GM06990 (cell line): ENCODE measurements around the gene CD2BP2.
A peak's percentile ranks its signal among the peaks of the same experiment; 100 is the strongest.

ENCODE experiments used
- DNase-seq: peaks from one replicate; pipeline ENCODE4 v3.0.0-alpha.2; 2011; ENCODE audit not compliant: insufficient read length; ENCODE audit errors: extremely low read depth
- H3K27me3 ChIP-seq: replicated peaks from 2 replicates; pipeline ENCODE4 v1.6.0; 2011; ENCODE audit warnings: low read length; ENCODE audit not compliant: control insufficient read depth, insufficient read depth
- H3K36me3 ChIP-seq: 2 replicates; pipeline ENCODE4 v1.5.1; 2011; ENCODE audit warnings: low read length; ENCODE audit not compliant: control insufficient read depth, insufficient read depth
- H3K4me3 ChIP-seq: replicated peaks from 2 replicates; pipeline ENCODE4 v1.5.1; 2011; ENCODE audit warnings: low read depth, mild to moderate bottlenecking, control low read depth, low read length
- TF ChIP-seq, protein P1 (sequence below): IDR thresholded peaks from 2 replicates; pipeline ENCODE4 v1.5.1; 2011; ENCODE audit warnings: low read length, control low read depth, mild to moderate bottlenecking, inconsistent platforms; ENCODE audit not compliant: insufficient read depth, poor library complexity, severe bottlenecking

Gene CD2BP2

DNA sequence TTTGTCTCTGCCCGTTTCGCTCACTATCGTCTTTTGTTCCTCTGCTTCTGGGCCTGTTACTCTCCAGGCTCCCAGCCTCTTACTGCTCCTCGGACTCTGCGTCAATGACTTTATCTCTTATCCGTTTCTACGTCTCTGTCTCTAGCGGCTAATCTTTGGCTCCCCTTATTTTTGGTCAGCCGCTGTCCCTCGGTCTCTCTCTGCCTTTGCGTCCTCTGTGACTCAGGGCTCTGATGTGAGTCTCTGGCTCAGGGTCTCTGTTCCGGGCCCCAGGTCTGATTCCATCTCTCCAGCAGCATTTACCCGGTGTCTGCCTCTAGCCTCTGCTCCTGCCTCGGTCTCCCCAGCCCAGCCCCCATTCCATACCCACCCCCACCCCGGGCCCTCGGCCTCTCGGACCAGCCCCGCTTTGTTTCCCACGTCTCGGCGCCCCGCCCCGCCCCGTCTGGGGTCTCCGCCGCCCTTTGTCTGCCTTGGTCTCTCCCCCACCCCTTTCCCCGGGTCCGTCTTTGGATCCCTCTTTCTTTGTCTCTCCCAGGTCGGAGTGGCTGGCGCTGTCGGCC lies 39.6 kb upstream of the CD2BP2 start:
- DNase-seq, result no peak
- no peaks in the 10 kb centered on the region for H3K27me3 ChIP-seq
- H3K36me3 ChIP-seq, result peaks cover 4% of the 10 kb centered on the region
- TF ChIP-seq, protein P1, sequence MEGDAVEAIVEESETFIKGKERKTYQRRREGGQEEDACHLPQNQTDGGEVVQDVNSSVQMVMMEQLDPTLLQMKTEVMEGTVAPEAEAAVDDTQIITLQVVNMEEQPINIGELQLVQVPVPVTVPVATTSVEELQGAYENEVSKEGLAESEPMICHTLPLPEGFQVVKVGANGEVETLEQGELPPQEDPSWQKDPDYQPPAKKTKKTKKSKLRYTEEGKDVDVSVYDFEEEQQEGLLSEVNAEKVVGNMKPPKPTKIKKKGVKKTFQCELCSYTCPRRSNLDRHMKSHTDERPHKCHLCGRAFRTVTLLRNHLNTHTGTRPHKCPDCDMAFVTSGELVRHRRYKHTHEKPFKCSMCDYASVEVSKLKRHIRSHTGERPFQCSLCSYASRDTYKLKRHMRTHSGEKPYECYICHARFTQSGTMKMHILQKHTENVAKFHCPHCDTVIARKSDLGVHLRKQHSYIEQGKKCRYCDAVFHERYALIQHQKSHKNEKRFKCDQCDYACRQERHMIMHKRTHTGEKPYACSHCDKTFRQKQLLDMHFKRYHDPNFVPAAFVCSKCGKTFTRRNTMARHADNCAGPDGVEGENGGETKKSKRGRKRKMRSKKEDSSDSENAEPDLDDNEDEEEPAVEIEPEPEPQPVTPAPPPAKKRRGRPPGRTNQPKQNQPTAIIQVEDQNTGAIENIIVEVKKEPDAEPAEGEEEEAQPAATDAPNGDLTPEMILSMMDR, result no peak
- H3K4me3 ChIP-seq, result peak overlapping the region; percentile 83

DNA sequence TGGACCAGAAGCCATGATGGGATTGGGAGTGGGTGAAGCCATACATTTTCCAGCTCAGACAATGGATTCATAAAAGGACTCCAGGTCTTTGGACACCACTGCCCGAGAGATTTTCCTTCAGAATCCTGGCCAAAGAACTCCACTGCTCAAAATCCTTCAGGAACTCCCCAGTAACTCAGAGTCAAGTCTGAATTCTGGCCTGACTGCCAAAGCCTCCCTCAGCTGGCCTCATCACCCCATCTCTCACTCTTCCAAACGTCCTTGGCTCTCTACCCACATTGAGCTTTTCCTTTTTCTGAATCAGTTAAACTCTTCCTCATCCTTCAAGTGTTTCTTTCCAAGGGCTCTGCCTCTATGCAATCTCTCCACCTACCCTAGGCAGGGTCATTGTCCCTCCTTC lies 28.4 kb upstream of the CD2BP2 start:
- TF ChIP-seq, protein P1, result no peak
- H3K27me3 ChIP-seq, result no peaks in the 10 kb centered on the region
- peaks cover 6% of the 10 kb centered on the region for H3K36me3 ChIP-seq
- no peak for DNase-seq
- H3K4me3 ChIP-seq, result no peak overlapping the region

DNA sequence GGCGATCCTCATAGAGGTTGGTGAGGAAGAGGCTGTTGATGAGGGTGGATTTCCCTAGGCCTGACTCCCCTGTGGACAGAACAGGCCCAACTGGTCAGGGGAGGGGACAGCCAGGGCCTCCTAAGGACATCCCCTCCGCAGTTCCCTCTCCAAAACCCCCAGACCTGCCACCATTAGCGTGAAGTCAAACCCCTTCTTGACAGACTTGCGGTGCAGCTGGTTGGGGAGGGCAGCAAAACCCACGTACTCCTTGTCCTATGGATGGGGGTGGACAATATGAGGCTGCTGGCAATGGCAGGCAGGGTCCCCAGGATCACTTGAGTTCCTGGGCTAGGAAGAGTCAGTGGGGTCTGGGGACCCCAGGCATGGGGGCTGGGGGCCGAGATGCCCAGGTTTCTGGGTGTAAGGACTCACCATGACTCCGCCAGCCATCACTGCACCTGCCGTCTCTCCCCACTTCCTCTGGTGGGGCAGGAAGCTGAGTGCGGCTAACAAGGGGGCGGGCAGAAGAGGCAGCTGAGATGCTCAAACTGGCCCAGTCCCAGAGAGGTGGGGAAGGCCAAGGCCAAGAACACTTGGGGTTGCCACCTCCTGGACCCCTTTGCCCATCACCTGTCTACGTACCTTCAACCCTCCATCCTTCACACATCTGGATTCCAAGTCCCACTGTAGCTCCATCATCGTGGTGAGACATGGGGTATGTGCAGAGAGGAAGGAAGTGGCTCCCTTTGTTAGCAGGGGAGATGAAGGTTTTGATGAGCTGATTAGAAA lies 27.2 kb upstream of the CD2BP2 start, which contains the start of gene SEPTIN1:
TSS of gene SEPTIN1 (minus strand) at position 451 of the 771 bp plus-strand sequence. CDS start at position 432, 19 bp downstream.
- Histone ChIP-seq H3K27me3 (no peaks in the 10 kb centered on the region), H3K36me3 (peaks cover 6% of the 10 kb centered on the region), H3K4me3 (peak within 1 kb of the TSS; percentile 83)
- peak; percentile 79 for DNase-seq
- TF ChIP-seq, protein P1, result no peak

DNA sequence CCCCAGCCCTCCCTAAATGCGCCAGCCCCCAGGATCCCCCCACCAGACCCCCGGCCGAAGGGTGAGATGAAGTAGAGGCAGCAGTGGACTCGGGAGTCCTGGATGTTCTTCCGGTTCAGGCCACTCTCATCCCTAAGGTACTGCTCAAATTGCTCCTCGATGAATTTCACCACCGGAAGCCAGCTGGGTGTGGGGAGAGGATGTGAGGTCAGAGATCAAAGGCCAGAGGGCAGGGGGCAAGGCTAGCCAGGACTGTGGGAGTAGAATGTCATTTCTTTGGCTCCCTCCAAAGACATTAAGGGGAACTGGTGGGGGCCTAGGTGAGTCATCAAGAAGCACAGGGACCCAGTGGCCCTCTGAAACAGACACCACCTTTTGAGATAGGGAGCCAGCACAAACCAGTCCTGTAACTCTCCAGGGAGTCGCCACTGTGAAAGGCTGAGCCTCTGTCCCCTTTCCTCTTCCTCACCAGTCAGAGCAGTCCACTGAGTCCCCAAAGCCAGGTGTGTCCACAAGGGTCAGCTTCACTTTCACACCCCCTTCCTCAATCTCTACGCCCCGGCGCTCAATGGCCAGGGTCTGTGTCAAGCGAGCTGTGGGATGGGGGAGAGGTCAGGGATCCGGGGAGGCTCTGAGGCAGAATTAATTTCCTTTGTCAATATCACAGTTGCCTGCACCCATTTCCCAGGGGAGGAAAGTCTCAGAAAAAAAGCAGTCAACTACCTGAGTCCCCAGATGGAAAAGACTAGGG lies 26.4 kb upstream of the CD2BP2 start:
- DNase-seq, result no peak
- peaks cover 6% of the 10 kb centered on the region for H3K36me3 ChIP-seq
- peak overlapping the region; percentile 83 for H3K4me3 ChIP-seq
- no peaks in the 10 kb centered on the region for H3K27me3 ChIP-seq
- TF ChIP-seq, protein P1, result no peak

DNA sequence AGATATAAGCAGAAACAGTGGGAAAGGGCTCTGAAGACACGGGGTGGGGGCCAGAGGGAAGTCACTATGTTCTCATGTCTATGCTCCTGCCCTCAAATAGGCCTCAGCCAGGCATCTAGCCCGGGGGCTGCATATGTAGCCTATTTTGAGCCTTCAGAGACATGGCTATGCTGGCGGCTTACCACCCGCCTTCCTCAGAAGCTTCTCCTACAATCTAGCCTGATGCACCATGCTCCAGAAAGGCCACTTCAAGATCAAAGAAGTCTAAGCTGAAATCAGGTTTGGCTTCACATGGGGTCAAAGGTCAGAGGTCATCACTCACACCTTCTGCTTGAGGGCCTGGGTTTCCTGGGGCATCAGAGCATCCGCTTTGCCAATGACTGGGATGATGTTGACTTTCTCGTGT lies 25.7 kb upstream of the CD2BP2 start:
- peaks cover 6% of the 10 kb centered on the region for H3K36me3 ChIP-seq
- H3K4me3 ChIP-seq, result peak overlapping the region; percentile 83; the same call in 1 of the 2 replicates
- TF ChIP-seq, protein P1, result no peak
- DNase-seq, result no peak
- H3K27me3 ChIP-seq, result no peaks in the 10 kb centered on the region
